SKM-1 (cell line): Measurements from ENCODE around the gene ICAM5.
A peak's percentile ranks its signal among the peaks of the same experiment; 100 is the strongest.
"Not testable (repeated sequence)": the region's sequence is repeated elsewhere in the genome, so short reads cannot be mapped to it uniquely, and the experiment has no call there.

ENCODE experiments used
- DNase-seq: peaks from one replicate; lab custom pipeline; 2025; ENCODE audit not compliant: unreplicated experiment; lab: John Stamatoyannopoulos, UW

The ICAM5 gene

DNA sequence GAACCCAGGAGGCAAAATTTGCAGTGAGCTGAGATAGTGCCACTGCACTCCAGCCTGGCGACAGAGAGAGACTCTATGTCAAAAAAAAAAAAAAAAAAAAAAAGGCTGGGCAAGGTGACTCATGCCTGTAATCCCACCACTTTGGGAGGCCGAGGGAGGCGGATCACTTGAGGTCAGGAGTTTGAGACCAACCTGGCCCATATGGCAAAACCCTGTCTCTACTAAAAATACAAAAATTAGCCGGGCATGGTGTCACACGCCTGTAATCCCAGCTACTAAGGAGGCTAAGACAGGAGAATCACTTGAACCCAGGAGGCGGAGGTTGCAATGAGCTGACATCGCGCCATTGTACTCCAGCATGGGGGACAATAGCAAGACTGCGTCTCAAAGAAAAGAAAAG lies 47.0 kb downstream of the ICAM5 start:
- not testable (repeated sequence) for DNase-seq

- no peak for DNase-seq
Observed at GRCh38 chr19:10338940-10339339, 49.2 kb downstream of the ICAM5 start.

DNA sequence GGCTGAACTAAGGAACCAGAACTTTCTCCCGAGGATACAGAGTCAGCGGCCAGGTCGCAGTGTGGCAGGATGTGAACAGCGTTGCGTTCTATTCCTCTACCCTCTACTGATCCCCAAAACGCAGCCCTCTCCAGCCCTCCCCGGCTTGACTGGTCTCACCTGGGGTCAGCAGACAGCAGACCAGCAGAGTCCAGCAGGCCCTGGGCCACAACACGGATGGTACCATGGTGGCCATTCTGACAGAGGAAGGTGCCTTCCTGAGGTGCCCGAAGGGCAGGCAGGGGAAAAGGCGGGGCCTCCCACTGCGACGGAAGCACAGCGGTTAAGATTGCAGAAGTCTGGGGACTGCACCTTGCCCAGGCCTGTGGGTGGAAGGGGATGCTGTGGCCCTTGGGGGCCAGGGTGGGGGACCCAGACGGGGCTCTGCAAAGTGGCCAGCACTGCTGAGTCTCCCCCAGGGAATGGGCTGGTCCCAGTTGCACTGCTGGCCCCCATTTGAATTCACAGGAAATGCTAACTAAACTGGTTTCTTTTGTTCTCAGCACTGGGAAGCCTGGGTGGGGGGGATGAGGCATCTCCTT lies 49.7 kb downstream of the ICAM5 start, which contains the start of gene ICAM3:
ICAM3 (minus strand) TSS at position 245 of the 581 bp plus-strand sequence; CDS start at position 235, 10 bp downstream.
- DNase-seq = peak; percentile 53

- no peak for DNase-seq
Observed at GRCh38 chr19:10339977-10340376, 50.2 kb downstream of the ICAM5 start.

DNA sequence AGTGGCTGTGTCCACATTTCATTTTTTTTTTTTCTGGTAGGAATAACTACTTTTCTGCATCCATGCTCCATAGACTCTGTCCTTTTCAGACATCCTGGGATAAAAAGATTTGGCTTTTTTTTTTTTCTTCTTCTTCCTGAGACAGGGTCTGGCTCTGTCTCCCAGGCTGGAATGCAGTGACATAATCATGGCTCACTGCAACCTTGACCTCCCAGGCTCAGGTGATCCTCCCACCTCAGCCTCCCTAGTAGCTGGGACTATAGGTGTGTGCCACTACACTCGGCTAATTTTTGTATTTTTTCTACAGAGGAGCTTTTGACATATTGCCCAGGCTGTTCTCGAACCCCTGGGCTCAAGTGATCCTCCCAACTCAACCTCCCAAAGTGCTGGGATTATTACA lies 53.7 kb downstream of the ICAM5 start:
- no peak for DNase-seq

- no peak for DNase-seq
Observed at GRCh38 chr19:10344780-10345179, 55.0 kb downstream of the ICAM5 start.
